GM19438 (cell line): ENCODE measurements around the gene LEPROT.

Source experiments
- ATAC-seq: cut with Tn5 transposase; IDR thresholded peaks from one replicate; pipeline ENCODE4 v1.9.1; 2021; ENCODE audit warnings: low read depth; ENCODE audit not compliant: unreplicated experiment

LEPROT gene

DNA sequence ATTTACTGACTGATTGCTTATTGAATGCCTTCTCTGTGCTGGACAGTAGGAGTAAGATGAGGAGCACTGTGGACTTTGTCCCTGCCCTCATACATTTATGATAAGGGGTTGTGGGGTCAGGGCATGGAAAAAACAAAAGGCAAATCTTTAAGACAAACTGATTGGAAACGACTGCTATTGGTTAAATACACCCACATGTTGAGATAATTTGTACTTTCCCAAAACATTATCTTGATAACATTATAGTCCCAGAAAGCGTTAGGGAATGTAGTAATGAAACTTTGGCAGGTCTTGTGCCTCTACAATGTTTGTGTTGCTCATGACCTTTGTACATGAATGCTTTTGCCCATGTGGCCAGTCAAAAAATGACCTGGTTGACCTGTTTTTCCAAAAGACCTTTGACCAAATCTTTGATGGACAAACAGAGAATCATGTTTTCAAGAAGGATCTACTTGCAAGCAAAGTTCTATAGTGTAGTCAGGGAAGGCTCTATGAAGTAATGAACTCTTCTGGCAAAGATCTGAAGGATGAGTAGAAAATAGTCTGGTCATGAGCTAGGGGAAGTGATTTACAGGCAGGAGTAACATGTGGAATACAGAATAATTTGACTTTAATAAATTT lies 50.9 kb downstream of the LEPROT start:
- ATAC-seq, result no peak

GRCh38 chr1:65471861-65472332 lies 51.4 kb downstream of the LEPROT start:
- no peak for ATAC-seq

- no peak for ATAC-seq
Measured at GRCh38 chr1:65476327-65476726, 55.9 kb downstream of the LEPROT start.

DNA sequence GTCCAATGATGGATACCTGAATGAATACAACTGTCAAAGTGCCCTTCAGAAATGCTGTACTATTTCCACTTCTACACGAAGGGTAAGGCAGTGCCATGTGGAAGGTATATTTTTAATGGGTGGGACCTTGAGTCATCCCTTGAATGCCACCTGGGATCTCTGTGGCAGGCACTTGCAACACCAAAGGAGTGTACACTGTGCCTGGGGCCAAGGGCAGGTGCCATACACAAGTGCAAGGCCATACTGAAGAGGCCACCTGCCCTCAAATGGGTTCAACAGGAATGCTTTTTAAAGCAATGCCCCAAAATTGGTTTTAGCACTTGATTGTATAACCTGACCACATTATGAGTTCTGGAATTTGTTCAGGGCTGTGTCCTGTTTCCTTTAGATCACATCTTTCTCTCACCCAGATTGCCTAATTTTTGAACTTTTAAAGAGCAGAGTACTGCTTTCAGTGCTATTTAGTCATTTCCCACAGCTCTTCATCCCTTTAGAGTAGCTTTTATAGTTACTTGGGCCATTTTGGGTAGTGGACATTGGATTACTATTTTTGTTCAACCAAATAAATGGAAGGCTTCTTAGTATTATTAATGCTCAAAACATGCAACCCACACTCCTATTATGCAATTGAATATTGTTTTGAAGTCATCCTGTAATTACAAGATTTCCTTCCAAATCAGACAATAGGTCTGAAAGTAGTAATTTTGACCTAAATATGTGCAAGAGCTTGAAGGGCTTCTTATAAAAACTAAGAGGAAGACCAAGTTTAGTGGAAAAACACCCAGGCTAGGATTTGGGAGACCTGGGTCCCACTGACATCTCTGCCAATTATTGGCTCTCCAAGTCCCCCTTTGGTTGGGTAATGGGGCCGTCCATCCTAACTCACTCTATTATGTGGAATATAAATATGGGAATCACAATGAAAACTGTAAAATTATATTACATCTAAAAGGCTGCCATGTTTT lies 57.2 kb downstream of the LEPROT start:
- ATAC-seq, result no peak

DNA sequence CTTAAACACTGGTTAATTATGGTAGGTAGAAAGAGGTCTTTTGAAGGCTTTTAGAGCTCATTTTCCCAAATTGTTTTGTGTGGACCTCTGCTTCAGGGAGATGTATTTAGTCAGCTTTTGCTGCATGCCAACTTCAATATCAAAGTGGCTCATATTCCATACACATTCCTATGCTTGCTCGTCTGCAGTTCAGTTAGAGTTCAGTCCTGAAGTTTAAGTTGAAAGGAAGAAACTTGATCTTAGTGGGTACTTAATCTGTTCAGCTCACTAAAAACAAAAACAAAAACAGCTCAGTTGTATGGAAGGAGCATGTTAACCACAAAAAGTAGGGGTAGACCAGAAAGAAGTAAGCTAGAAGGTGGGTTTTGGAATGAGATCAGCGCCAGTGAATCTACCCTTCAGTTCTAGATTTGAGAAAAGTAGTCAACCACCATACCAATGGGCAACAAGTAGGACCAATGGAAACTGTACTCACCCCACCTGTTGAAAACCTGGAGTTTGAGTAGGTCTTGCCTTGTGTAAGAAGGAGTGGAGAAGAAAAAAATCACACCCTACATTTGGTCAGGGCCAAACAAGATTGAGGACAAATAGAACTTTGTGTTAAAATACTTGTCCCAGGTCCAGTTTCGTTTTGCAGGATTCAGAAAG lies 58.0 kb downstream of the LEPROT start:
- no peak for ATAC-seq

DNA sequence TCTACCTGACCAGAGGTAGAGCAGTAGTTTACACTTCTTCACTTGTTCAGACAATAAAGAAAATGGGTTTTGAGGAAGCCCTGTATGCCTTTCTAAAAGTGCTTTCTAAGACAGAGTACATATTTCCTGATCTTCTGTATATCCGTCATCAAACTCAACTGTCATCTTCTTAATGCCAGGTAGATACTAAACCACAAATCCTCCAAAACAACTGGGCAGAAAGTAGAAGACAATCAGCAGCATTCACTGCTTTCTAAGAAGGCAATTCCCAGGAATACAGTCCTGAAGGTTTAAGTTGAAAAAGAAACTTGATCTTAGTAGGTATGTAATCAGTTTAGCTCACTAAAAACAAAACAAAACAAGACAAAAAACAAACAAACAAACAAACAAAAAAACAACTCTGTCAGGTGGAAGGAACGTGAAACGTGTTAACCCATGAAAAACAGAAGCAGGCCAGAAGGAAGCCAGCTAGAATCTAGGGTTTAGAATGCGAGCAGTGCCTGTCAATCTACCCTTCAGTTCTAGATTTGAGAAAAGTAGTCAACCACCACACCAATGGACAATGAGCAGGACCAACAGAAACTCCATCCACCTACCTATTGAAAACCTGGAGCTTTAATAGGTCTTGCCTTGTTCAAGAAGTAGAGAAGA lies 59.2 kb downstream of the LEPROT start:
- no peak for ATAC-seq

GRCh38 chr1:65480684-65481405 lies 60.4 kb downstream of the LEPROT start:
- ATAC-seq, result no peak

DNA sequence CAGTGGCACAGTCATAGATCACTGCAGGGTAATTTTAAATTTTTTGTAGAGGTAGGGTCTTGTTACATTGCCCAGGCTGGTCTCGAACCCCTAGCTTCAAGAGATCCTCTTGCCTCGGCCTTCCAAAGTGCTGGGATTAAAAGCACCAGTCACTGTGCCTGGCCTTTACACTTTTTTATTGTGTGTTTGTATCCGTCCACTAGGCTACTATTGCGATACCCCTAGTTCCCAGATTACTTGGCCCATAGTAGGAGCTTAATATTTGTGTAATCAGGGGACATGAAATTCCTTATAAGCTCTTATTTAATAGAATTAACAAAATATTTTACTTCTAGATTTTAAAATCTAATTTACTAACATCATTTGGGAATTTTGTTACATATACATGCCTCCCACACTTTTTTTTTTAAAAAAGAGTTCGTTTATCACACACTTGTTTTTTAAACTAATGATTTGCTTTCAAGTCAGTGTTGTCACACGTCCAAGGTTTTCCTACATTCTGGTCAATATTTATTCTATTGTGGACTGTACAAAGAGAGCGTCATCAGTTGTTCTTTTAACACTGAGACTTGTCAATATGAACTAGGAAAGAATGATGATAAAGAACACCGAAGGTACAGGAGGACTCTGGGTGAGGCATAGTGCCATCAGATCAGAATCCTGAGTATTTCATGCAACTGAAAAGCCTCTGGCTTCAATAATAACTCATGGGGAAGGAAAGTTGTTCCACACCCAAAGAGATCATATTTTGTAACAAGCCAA lies 63.7 kb downstream of the LEPROT start:
- ATAC-seq, result no peak
